ENCODE data around the gene FBXO36. TPM values are rescaled to one million over a fixed set of nuclear protein-coding genes. Genes with fewer than 3 reads are reported as not detected.

FBXO36 gene
- total RNA-seq, 1 donor from 2014 or later: 1.9 TPM

DNA sequence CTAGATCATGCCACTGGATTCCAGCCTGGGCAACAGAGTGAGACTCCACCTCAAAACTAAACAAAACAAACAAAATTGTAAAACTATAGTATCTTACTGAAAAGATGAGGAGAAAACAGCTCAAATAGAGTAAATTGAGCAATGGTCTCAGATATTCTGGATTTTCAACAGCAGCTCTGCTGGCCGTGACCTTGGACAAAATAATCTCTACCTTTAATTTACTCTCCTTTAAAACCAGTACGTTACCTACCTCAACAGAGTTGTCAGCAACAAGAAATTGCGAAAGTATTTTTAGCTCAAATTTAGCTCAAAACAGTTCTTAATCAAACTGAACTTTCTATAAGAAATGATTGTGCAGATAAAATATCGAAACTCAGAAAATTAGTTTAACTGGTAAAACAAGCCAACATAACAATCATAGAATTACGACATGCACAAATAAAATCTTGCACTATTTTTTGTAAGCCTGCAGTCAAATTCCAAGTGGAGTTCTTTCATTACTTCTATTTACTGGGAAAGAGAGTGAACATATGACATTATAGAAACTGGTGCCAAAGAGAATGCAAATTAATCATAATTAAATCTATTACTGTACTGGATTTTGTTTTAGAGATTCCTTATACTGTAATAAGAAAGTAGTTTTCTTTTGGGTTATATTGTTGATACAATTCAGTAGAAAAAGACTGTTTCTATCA, 41.3 kb upstream of the FBXO36 start:
- Histone ChIP-seq H3K36me3 (ENCODE audit: insufficient read depth, low read length) (peaks cover 14% of the 10 kb centered on the region), H3K4me1 (ENCODE audit: insufficient read depth, low read length) (no peaks in the 10 kb centered on the region), H3K79me2 (ENCODE audit: insufficient read depth, low read length) (peaks cover 89% of the 10 kb centered on the region), H3K4me3 (ENCODE audit: insufficient read depth, low read depth, low read length) (no peak overlapping the region), H3K27ac (ENCODE audit: low read depth, low read length) (no peak overlapping the region), H3K27me3 (ENCODE audit: insufficient read depth, low read length) (no peaks in the 10 kb centered on the region), H3K4me2 (ENCODE audit: low read length) (no peak overlapping the region), H3K9me3 (ENCODE audit: insufficient read depth, low read depth, low read length) (no peaks in the 10 kb centered on the region), H4K20me1 (ENCODE audit: insufficient read depth, low read length) (peaks cover 81% of the 10 kb centered on the region), H3K9ac (ENCODE audit: low read length) (no peak overlapping the region), H2AFZ (ENCODE audit: low read depth, low read length) (no peak overlapping the region)
- Mint-ChIP-seq H3K4me1 (ENCODE audit: low read depth, unreplicated experiment) (peaks cover 5% of the 10 kb centered on the region), H3K4me3 (ENCODE audit: unreplicated experiment) (no peak overlapping the region), H3K9me3 (ENCODE audit: unreplicated experiment) (no peaks in the 10 kb centered on the region), H3K27ac (ENCODE audit: unreplicated experiment) (peak overlapping the region; percentile 6), H3K36me3 (ENCODE audit: low read depth, unreplicated experiment) (peaks cover 5% of the 10 kb centered on the region), H3K27me3 (ENCODE audit: low read depth, unreplicated experiment) (no peaks in the 10 kb centered on the region)
- FAIRE-seq (no peak), DNase-seq (ENCODE audit: low read depth) (no peak)
- TF ChIP-seq, protein P1, sequence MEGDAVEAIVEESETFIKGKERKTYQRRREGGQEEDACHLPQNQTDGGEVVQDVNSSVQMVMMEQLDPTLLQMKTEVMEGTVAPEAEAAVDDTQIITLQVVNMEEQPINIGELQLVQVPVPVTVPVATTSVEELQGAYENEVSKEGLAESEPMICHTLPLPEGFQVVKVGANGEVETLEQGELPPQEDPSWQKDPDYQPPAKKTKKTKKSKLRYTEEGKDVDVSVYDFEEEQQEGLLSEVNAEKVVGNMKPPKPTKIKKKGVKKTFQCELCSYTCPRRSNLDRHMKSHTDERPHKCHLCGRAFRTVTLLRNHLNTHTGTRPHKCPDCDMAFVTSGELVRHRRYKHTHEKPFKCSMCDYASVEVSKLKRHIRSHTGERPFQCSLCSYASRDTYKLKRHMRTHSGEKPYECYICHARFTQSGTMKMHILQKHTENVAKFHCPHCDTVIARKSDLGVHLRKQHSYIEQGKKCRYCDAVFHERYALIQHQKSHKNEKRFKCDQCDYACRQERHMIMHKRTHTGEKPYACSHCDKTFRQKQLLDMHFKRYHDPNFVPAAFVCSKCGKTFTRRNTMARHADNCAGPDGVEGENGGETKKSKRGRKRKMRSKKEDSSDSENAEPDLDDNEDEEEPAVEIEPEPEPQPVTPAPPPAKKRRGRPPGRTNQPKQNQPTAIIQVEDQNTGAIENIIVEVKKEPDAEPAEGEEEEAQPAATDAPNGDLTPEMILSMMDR (IDR thresholded peaks at IDR 0.05; ENCODE audit: insufficient read depth, low read depth, low read length): no peak
- TF ChIP-seq EZH2 (IDR thresholded peaks at IDR 0.05; ENCODE audit: insufficient read depth, low read length): no peak

DNA sequence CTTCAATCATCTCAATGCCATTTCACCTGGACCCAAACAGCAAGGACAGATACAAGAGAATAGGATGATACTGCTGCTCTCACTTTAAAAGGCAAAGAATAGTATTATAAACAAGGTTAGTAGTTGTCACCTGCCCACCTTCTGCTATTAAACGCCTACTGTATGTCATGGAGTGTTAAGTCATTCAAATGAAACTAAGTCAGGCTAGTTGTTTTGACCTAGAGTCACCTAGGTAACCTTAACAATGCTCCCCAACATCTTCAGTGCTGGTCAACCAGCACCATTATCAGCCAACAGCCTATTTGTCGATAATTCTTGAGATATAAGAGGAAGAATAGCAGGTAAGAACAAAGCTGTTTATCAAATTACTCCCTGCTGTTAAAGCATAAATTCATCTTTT, 39.7 kb upstream of the FBXO36 start:
- Histone ChIP-seq H3K4me1 (ENCODE audit: insufficient read depth, low read length) (no peaks in the 10 kb centered on the region), H2AFZ (ENCODE audit: low read depth, low read length) (no peak overlapping the region), H3K27ac (ENCODE audit: low read depth, low read length) (no peak overlapping the region), H4K20me1 (ENCODE audit: insufficient read depth, low read length) (peaks cover 88% of the 10 kb centered on the region), H3K4me3 (ENCODE audit: insufficient read depth, low read depth, low read length) (no peak overlapping the region), H3K9me3 (ENCODE audit: insufficient read depth, low read depth, low read length) (no peaks in the 10 kb centered on the region), H3K9ac (ENCODE audit: low read length) (no peak overlapping the region), H3K27me3 (ENCODE audit: insufficient read depth, low read length) (no peaks in the 10 kb centered on the region), H3K79me2 (ENCODE audit: insufficient read depth, low read length) (peaks cover 92% of the 10 kb centered on the region), H3K4me2 (ENCODE audit: low read length) (no peak overlapping the region), H3K36me3 (ENCODE audit: insufficient read depth, low read length) (peaks cover 17% of the 10 kb centered on the region)
- Mint-ChIP-seq H3K27ac (ENCODE audit: unreplicated experiment) (no peak overlapping the region), H3K36me3 (ENCODE audit: low read depth, unreplicated experiment) (peaks cover 5% of the 10 kb centered on the region), H3K27me3 (ENCODE audit: low read depth, unreplicated experiment) (no peaks in the 10 kb centered on the region), H3K4me1 (ENCODE audit: low read depth, unreplicated experiment) (peaks cover 12% of the 10 kb centered on the region), H3K4me3 (ENCODE audit: unreplicated experiment) (no peak overlapping the region), H3K9me3 (ENCODE audit: unreplicated experiment) (no peaks in the 10 kb centered on the region)
- FAIRE-seq (no peak), DNase-seq (ENCODE audit: low read depth) (no peak)
- TF ChIP-seq EZH2 (IDR thresholded peaks at IDR 0.05; ENCODE audit: insufficient read depth, low read length): no peak
- TF ChIP-seq, protein P1 (IDR thresholded peaks at IDR 0.05; ENCODE audit: insufficient read depth, low read depth, low read length): no peak
